HG03159 (cell line): ENCODE data around the gene PCDH1.

Experiments
- ATAC-seq: cut with Tn5 transposase; IDR thresholded peaks from one replicate; pipeline ENCODE4 v1.9.1; 2021; ENCODE audit warnings: mild to moderate bottlenecking, moderate library complexity; ENCODE audit not compliant: unreplicated experiment

Gene PCDH1

GRCh38 chr5:141812512-141812911, 65.7 kb downstream of the PCDH1 start:
- ATAC-seq = no peak

- ATAC-seq = peak; percentile 75
Observed at GRCh38 chr5:141811287-141812155, 66.7 kb downstream of the PCDH1 start.

GRCh38 chr5:141810702-141811101, 67.5 kb downstream of the PCDH1 start:
- ATAC-seq = no peak

GRCh38 chr5:141809380-141810096, 68.7 kb downstream of the PCDH1 start:
- no peak for ATAC-seq

GRCh38 chr5:141808857-141809256, 69.4 kb downstream of the PCDH1 start:
- ATAC-seq = no peak

- ATAC-seq = no peak
Observed at GRCh38 chr5:141807732-141808131, 70.5 kb downstream of the PCDH1 start.

GRCh38 chr5:141807329-141807728, 70.9 kb downstream of the PCDH1 start:
- ATAC-seq = no peak

- ATAC-seq = no peak
Observed at GRCh38 chr5:141806626-141807025, 71.6 kb downstream of the PCDH1 start.

GRCh38 chr5:141805874-141806595, 72.2 kb downstream of the PCDH1 start:
- no peak for ATAC-seq

GRCh38 chr5:141804475-141804874, 73.7 kb downstream of the PCDH1 start:
- ATAC-seq = no peak
